GM18507 (cell line): Measurements from ENCODE around the gene SYNJ2.
"Not testable (repeated sequence)": the region's sequence is repeated elsewhere in the genome, so short reads cannot be mapped to it uniquely, and the experiment has no call there.

Experiments
- DNase-seq: peaks from one replicate; pipeline ENCODE4 v3.0.0; 2011; ENCODE audit warnings: low read depth; ENCODE audit not compliant: insufficient read length; ENCODE audit errors: extremely low spot score
- FAIRE-seq: peaks from 2 replicates; lab custom pipeline; 2011; peaks lifted over from hg19 to GRCh38; lab: Jason Lieb, UNC

Gene SYNJ2

DNA sequence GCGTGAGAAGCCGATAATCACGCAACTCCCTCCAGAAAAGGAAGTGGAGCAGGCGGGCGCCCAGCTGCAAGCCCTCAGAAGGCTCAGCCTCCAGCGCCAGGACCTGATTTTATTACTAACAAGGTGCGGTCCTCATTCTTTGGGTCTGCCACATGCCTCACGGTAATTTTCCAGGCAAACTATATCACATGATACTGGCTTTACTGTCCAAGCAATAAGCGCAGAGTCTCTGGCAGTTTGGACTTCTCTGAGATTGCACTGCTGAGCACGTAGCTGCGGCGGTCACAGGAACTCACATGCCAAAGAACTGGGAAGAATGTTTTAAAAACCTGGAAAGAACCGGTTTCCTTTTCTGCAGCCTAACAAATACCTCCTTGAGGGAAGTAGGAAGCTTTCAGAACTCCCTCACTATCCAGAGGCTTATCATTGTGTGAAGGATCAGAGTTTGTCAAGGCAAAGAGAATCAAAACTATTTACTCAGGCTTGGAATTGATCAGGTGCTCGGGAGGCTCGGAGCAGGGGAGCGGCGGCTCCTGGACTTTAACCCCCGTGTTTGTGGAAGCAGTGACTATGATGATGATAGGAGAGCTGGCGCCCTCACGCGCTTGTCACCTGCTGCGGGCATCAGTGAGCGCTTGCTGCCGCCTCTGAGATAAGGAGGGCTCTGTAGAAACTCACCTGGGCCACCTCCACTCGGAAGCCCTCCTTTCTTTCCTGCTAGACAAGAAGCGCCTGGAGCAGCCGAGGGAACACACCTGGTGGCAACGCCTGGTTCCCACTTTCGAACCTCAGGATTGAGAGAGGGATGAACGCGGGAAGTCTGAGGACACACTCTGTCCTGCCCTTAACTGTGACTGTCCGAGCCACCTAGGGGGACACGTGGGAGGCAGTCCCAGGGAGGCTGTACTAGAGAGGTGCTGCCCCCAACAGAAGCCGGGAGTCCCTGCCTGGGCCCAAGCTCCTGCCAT lies 27.2 kb upstream of the SYNJ2 start:
- DNase-seq (no peak), FAIRE-seq (no peak)

DNA sequence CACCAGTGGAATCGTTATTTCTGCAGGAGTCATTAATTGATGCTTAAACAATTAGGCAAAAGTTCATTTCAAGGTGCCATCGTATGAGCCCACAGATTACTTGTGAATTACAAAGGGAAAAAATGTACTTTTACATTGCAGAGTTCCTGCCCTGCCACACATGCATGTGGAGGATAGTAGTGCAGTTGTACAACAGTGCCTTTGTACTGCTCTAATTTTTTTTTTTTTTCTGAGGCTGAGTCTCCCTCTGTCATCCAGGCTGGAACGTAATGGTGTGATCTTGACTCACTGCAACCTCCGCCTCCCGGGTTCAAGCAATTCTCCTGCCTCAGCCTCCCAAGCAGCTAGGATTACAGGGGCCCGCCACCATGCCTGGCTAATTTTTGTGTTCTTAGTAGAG lies 26.0 kb upstream of the SYNJ2 start:
- DNase-seq (no peak), FAIRE-seq (no peak)

DNA sequence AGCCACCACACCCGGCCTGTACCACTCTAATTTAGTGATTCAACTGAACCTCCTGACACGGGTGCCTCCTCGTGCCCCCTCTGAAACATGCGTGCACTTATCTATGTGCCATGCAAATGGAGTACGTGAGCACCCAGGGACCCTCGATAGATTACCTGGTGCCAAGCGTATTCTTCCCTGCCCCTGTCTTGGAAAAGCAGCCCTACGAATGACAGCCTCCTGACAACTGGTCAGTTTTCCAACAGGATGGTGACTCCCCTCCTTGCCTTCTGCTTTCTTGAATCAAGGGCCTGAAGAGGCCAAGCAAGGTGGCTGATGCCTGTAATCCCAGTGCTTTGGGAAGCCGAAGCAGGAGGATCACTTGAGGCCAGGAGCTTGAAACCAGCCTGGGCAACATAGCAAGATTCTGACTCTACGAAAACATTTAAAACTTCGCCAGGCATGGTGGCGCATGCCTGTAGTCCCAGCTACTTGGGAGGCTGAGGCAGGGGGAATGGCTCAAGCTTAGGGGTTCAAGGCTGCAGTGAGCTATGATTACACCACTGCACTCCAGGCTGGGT lies 25.4 kb upstream of the SYNJ2 start:
- FAIRE-seq: no peak
- DNase-seq: no peak

DNA sequence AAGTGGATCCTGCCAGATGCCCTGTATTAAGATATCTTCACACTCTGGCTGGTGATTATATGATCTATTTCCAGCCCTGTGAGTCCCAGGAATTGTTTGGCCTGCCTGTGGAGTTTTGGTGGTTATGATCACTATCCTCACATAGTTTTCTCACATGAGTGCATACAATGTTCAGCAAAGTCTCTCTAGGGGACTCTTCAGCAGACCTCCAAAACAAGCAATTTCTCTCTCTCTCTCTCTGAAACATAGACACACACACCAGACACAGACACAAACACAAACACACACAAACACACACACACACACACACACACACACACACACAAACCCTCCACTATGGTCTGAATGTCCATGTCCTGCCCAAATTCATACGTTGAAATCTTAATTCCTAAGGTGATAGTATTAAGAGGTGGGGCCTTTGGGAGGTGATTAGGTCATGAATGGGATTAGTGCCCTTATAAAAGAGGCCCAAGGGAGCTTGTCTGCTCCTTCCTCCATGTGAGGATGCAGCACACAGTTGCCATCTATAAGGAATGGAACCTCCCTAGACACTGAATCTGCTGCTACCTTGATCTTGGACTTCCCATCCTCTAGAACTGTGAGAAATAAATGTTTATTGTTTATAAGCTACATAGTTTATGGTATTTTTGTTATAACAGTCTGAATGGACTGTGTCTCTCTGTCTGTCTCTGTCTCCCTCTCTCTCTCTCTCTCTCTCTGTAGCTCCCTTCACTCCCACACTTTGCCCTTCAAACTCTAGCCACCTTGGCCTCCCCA lies 22.0 kb upstream of the SYNJ2 start:
- FAIRE-seq: no peak
- DNase-seq: no peak

DNA sequence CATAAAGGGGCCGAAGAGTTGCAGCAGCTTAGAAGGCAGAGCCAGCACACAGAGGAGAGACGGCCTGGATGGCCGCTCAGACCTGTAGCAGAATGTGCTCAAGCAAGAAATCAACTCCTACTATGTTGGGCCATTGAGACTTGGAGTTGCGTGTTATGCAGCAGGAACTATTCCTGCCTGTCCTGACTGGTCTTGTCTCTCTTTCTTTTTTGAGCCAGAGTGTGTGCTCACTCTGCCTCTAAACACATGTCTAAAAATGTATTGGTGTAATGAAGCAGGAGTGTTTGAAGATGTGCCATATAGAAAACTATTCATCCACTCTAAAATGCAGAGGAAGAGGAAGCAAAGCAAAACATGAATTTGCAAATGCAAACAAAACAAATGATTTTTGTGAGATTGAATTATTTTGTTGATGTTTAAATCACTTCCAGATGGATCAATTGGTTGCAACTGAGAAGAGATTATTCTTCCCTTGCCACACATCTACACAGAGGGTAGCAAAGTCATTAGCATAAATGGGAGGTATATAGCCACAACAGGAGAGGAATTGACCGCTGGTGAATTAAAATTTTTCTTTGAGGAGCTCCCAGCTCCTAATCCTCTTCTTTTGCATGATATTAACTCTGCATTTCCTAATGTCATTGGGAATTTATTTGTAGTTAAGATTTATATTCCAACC lies 20.4 kb upstream of the SYNJ2 start:
- no peak for FAIRE-seq
- no peak for DNase-seq

GRCh38 chr6:157961832-157962575 lies 19.7 kb upstream of the SYNJ2 start:
- DNase-seq (no peak), FAIRE-seq (no peak)

- FAIRE-seq (no peak), DNase-seq (no peak)
Observed at GRCh38 chr6:157962601-157963302, 18.9 kb upstream of the SYNJ2 start.

DNA sequence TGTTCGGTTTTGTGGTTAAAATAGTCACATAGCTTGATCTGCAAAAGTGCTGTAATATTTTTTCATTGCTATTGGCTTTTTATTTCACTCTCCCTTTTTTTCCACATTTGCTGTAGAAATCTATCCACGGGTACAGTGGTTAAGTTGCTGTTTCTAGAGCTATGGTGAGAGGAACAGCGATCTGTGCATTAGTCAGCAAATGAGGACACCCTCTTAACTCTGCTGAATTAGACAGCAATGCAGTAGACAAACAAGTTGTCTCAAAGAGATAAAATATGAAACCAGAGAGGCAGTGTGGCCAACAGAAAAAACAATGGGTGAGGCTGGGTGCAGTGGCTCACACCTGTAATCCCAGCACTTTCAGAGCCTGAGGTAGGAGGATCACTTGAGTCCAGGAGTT lies 17.6 kb upstream of the SYNJ2 start:
- DNase-seq (no peak), FAIRE-seq (no peak)

DNA sequence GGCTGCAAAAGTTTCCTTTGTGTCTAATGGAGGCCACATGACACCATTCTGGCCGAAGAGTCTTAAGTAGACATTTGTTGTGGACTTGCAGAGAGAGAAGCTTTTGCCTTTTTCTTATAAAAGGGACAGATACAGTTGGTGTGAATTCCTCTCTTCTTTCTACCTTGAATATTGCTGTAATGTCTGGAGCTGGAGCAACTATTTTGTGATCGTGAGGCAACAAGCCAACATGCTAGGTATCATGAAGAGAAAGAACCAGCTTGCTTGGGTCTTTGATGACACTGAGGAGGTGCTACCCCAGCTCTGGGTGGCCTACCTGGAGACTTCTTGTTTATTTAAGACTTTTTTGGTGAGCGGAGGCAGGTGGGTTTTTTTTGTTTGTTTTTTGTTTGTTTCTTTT lies 16.3 kb upstream of the SYNJ2 start:
- FAIRE-seq (no peak), DNase-seq (no peak)

GRCh38 chr6:157966589-157966977 lies 15.1 kb upstream of the SYNJ2 start:
- DNase-seq (no peak), FAIRE-seq (no peak)

DNA sequence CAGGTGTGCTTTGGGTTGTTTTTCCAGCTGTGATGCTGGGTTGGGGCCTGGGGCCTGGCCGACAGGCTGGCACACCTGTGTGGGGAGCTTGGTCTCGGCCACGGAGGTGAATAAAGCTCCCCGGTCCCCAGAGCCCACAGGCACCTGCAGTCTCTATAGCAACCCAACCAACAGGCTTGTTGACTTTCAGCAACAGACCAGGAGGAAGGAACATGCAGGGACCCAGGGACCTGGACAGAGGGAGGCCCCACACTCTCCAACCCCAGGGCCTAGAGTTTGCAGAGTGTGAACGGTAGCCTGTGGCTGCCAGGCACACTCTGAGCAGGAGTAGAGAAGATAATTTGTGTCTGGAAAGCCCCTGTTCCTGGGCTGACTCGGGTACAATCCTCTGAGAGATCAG lies 14.6 kb upstream of the SYNJ2 start:
- DNase-seq (no peak), FAIRE-seq (no peak)

DNA sequence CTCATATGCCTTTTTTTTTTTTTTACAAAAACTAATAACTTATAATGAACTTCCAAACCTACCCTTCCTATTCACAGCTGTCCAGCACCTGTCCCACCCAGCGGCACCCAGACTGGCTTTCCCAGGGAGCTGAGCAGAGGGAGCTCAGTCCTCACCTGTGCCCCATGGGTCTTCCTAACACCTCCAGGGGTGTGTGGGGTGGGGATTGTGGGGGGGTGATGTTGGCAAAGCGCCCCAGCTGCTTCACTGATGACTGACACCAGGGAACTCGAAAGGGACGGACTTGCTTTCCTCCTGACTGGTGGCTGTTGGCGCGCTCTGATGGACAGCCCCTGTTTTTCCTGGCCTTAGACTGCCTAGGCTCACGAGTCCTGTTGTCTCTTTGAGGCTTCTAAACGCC lies 14.2 kb upstream of the SYNJ2 start:
- DNase-seq (no peak), FAIRE-seq (no peak)

DNA sequence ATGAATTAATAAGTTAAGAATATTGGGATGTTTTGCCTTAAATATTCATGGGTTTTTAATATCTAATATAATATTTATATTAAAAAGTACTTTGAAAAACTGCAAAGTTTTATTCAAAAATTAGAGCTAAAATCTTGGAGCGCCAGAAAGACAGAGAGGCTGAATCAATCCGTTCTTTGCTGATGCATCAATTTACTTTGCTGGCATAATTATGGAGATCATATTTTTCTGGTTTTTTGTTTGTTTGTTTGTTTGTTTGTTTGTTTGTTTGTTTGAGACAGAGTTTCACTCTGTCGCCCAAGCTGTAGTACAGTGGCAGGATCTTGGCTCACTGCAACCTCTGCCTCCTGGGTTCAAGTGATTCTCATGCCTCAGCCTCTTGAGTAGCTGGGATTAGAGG lies 9.5 kb upstream of the SYNJ2 start:
- not testable (repeated sequence) for FAIRE-seq

GRCh38 chr6:157974341-157974894 lies 7.2 kb upstream of the SYNJ2 start:
- DNase-seq: no peak
- FAIRE-seq: no peak

More for the DNA sequence above, 9.5 kb upstream of the SYNJ2 start:
- not testable (repeated sequence) for DNase-seq

DNA sequence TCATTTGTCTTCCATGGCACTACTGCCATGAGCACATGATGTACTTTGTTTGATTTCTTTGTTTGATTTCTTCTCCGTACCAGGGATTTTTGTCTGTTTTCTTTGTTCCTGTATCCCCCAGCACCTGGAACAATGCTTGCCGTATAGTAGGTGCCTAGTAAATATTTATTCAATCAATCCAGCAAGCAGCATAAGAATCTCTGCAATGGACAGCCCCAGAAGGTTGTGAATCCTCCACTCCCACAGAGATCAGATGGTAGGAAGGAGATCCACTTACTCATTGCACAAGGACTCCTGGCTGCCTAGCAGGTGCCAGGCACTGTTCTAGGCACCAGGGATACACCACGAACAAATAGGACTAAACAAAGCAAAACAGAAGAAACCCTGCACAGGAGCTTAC lies 6.7 kb upstream of the SYNJ2 start:
- no peak for DNase-seq
- no peak for FAIRE-seq

- no peak for FAIRE-seq
- no peak for DNase-seq
Observed at GRCh38 chr6:157975456-157975855, 6.2 kb upstream of the SYNJ2 start.

DNA sequence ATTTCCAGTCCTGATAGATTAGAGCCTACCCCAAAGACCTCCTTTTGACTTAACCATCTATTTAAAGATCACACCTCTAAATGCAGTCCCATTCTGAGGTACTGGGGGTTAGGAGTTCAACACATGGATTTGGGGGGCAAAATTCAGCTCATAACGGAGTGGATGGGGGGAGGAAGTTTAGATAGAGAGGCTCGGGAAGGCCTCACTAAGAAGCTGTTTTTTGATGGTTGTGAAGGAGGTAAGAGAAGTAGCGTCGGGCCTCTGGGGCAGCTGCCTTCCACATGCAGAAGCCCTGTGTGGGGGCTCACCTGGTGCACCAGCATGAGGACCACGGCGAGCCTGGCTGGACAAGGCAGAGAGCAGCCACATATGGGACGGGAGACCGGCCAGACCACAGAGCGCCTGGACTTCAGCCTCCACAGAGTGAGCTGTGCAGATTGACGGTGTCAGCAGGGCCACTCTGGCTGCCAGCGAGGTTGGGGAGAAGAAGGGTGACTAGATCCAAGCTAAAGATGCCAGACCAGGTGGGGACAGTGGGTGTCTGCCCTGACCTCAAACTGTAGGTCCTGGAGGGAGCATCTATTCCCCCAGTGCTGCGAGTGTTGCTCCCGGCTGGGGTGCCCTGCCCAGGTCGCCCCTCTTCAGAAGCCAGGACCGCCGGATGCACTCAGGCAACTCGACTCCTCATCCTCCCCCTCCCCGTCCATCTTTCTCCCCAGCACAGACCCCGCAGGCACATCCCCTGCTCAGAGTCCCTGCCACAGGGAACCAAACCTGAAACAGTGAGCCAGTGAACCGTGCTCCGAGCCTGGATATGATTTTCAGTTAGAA lies 5.1 kb upstream of the SYNJ2 start:
- no peak for DNase-seq
- no peak for FAIRE-seq
